ENCODE results near the gene CEP295NL.

The CEP295NL gene

GRCh38 chr17:78940258-78940657 is 37.3 kb upstream of the CEP295NL start:
- Histone ChIP-seq H3K4me3 (ENCODE audit: low read depth, low read length) (no peak overlapping the region), H3K27ac (ENCODE audit: low read depth, low read length) (no peak overlapping the region), H3K4me1 (ENCODE audit: control insufficient read depth, insufficient read depth, low read length) (no peaks in the 10 kb centered on the region), H3K9ac (ENCODE audit: low read depth, low read length) (no peak overlapping the region), H3K36me3 (ENCODE audit: control insufficient read depth, insufficient read depth, low read length) (no peaks in the 10 kb centered on the region), H3K27me3 (ENCODE audit: control insufficient read depth, insufficient read depth, low read length) (no peaks in the 10 kb centered on the region), H3K9me3 (ENCODE audit: control insufficient read depth, insufficient read depth, low read length) (no peaks in the 10 kb centered on the region)

- Histone ChIP-seq H3K4me1 (ENCODE audit: control insufficient read depth, insufficient read depth, low read length) (no peaks in the 10 kb centered on the region), H3K9me3 (ENCODE audit: control insufficient read depth, insufficient read depth, low read length) (no peaks in the 10 kb centered on the region), H3K27ac (ENCODE audit: low read depth, low read length) (no peak overlapping the region), H3K4me3 (ENCODE audit: low read depth, low read length) (no peak overlapping the region), H3K27me3 (ENCODE audit: control insufficient read depth, insufficient read depth, low read length) (no peaks in the 10 kb centered on the region), H3K9ac (ENCODE audit: low read depth, low read length) (no peak overlapping the region), H3K36me3 (ENCODE audit: control insufficient read depth, insufficient read depth, low read length) (no peaks in the 10 kb centered on the region)
These were observed 36.6 kb upstream of the CEP295NL start for GRCh38 chr17:78939615-78940014.

- Histone ChIP-seq H3K36me3 (ENCODE audit: control insufficient read depth, insufficient read depth, low read length) (no peaks in the 10 kb centered on the region), H3K9ac (ENCODE audit: low read depth, low read length) (no peak overlapping the region), H3K27me3 (ENCODE audit: control insufficient read depth, insufficient read depth, low read length) (no peaks in the 10 kb centered on the region), H3K27ac (ENCODE audit: low read depth, low read length) (no peak overlapping the region), H3K4me3 (ENCODE audit: low read depth, low read length) (no peak overlapping the region), H3K4me1 (ENCODE audit: control insufficient read depth, insufficient read depth, low read length) (peaks cover 9% of the 10 kb centered on the region), H3K9me3 (ENCODE audit: control insufficient read depth, insufficient read depth, low read length) (no peaks in the 10 kb centered on the region)
These were observed 34.6 kb upstream of the CEP295NL start for GRCh38 chr17:78937561-78937960.

- peaks cover 9% of the 10 kb centered on the region for H3K4me1 ChIP-seq (ENCODE audit: control insufficient read depth, insufficient read depth, low read length)
- H3K9ac ChIP-seq (ENCODE audit: low read depth, low read length) = no peak overlapping the region
- H3K4me3 ChIP-seq (ENCODE audit: low read depth, low read length) = no peak overlapping the region
These were observed 32.7 kb upstream of the CEP295NL start for GRCh38 chr17:78935419-78936323.

GRCh38 chr17:78934681-78935418 is 31.8 kb upstream of the CEP295NL start:
- no peaks in the 10 kb centered on the region for H3K9me3 ChIP-seq (ENCODE audit: control insufficient read depth, insufficient read depth, low read length)
- H3K9ac ChIP-seq (ENCODE audit: low read depth, low read length) = no peak overlapping the region
- peaks cover 9% of the 10 kb centered on the region for H3K4me1 ChIP-seq (ENCODE audit: control insufficient read depth, insufficient read depth, low read length)
- H3K4me3 ChIP-seq (ENCODE audit: low read depth, low read length) = no peak overlapping the region
- H3K36me3 ChIP-seq (ENCODE audit: control insufficient read depth, insufficient read depth, low read length) = no peaks in the 10 kb centered on the region
- no peak overlapping the region for H3K27ac ChIP-seq (ENCODE audit: low read depth, low read length)
- H3K27me3 ChIP-seq (ENCODE audit: control insufficient read depth, insufficient read depth, low read length) = no peaks in the 10 kb centered on the region

More at GRCh38 chr17:78935419-78936323, 32.7 kb upstream of the CEP295NL start:
- Histone ChIP-seq H3K27ac (ENCODE audit: low read depth, low read length) (no peak overlapping the region), H3K27me3 (ENCODE audit: control insufficient read depth, insufficient read depth, low read length) (no peaks in the 10 kb centered on the region), H3K9me3 (ENCODE audit: control insufficient read depth, insufficient read depth, low read length) (no peaks in the 10 kb centered on the region), H3K36me3 (ENCODE audit: control insufficient read depth, insufficient read depth, low read length) (no peaks in the 10 kb centered on the region)

- no peak overlapping the region for H3K9ac ChIP-seq (ENCODE audit: low read depth, low read length)
These were observed 31.1 kb upstream of the CEP295NL start for GRCh38 chr17:78933959-78934568.

GRCh38 chr17:78933025-78933958 is 30.3 kb upstream of the CEP295NL start:
- no peaks in the 10 kb centered on the region for H3K9me3 ChIP-seq (ENCODE audit: control insufficient read depth, insufficient read depth, low read length)
- H3K9ac ChIP-seq (ENCODE audit: low read depth, low read length) = no peak overlapping the region
- H3K27me3 ChIP-seq (ENCODE audit: control insufficient read depth, insufficient read depth, low read length) = no peaks in the 10 kb centered on the region
- H3K4me3 ChIP-seq (ENCODE audit: low read depth, low read length) = no peak overlapping the region
- H3K4me1 ChIP-seq (ENCODE audit: control insufficient read depth, insufficient read depth, low read length) = peaks cover 9% of the 10 kb centered on the region
- H3K27ac ChIP-seq (ENCODE audit: low read depth, low read length) = peak overlapping the region; percentile 18
- no peaks in the 10 kb centered on the region for H3K36me3 ChIP-seq (ENCODE audit: control insufficient read depth, insufficient read depth, low read length)

More at GRCh38 chr17:78933959-78934568, 31.1 kb upstream of the CEP295NL start:
- peak overlapping the region; percentile 3 for H3K27ac ChIP-seq (ENCODE audit: low read depth, low read length)
- H3K27me3 ChIP-seq (ENCODE audit: control insufficient read depth, insufficient read depth, low read length) = no peaks in the 10 kb centered on the region
- H3K4me1 ChIP-seq (ENCODE audit: control insufficient read depth, insufficient read depth, low read length) = peaks cover 9% of the 10 kb centered on the region
- H3K36me3 ChIP-seq (ENCODE audit: control insufficient read depth, insufficient read depth, low read length) = no peaks in the 10 kb centered on the region
- no peaks in the 10 kb centered on the region for H3K9me3 ChIP-seq (ENCODE audit: control insufficient read depth, insufficient read depth, low read length)
- no peak overlapping the region for H3K4me3 ChIP-seq (ENCODE audit: low read depth, low read length)

GRCh38 chr17:78929908-78930775 is 27.1 kb upstream of the CEP295NL start:
- H3K4me3 ChIP-seq (ENCODE audit: low read depth, low read length) = no peak overlapping the region
- H3K27ac ChIP-seq (ENCODE audit: low read depth, low read length) = no peak overlapping the region
- peaks cover 12% of the 10 kb centered on the region for H3K4me1 ChIP-seq (ENCODE audit: control insufficient read depth, insufficient read depth, low read length)
- no peaks in the 10 kb centered on the region for H3K27me3 ChIP-seq (ENCODE audit: control insufficient read depth, insufficient read depth, low read length)
- H3K36me3 ChIP-seq (ENCODE audit: control insufficient read depth, insufficient read depth, low read length) = no peaks in the 10 kb centered on the region
- H3K9ac ChIP-seq (ENCODE audit: low read depth, low read length) = no peak overlapping the region
- no peaks in the 10 kb centered on the region for H3K9me3 ChIP-seq (ENCODE audit: control insufficient read depth, insufficient read depth, low read length)

GRCh38 chr17:78925662-78926555 is 22.9 kb upstream of the CEP295NL start:
- Histone ChIP-seq H3K27me3 (ENCODE audit: control insufficient read depth, insufficient read depth, low read length) (no peaks in the 10 kb centered on the region), H3K36me3 (ENCODE audit: control insufficient read depth, insufficient read depth, low read length) (no peaks in the 10 kb centered on the region), H3K4me3 (ENCODE audit: low read depth, low read length) (peak overlapping the region; percentile 62), H3K27ac (ENCODE audit: low read depth, low read length) (no peak overlapping the region), H3K4me1 (ENCODE audit: control insufficient read depth, insufficient read depth, low read length) (peaks cover 11% of the 10 kb centered on the region), H3K9me3 (ENCODE audit: control insufficient read depth, insufficient read depth, low read length) (no peaks in the 10 kb centered on the region), H3K9ac (ENCODE audit: low read depth, low read length) (no peak overlapping the region)
